DND-41 (cell line): ENCODE measurements around the gene WDR11.
A peak's percentile ranks its signal among the peaks of the same experiment; 100 is the strongest.

Experiments used
- ATAC-seq: fragments of 200-7000 bp; cut with Tn5 transposase; 3 replicates; pipeline ENCODE4 v1.9.1; 2021; ENCODE audit warnings: low read depth; ENCODE audit not compliant: insufficient read depth
- DNase-seq: peaks from one replicate; pipeline ENCODE4 v3.0.0-alpha.2; 2020
- H2AFZ ChIP-seq: 2 replicates; pipeline ENCODE4 v1.6.0; 2012; ENCODE audit warnings: low read depth, low read length
- H3K27ac ChIP-seq: 2 replicates; pipeline ENCODE4 v1.5.1; 2012; ENCODE audit warnings: low read length, inconsistent platforms
- H3K27me3 ChIP-seq: fragments of 200-600 bp; sonication (generic); 2 replicates; pipeline ENCODE4 v1.6.0; 2012; ENCODE audit warnings: low read length, mild to moderate bottlenecking, inconsistent platforms; ENCODE audit not compliant: insufficient read depth, poor library complexity
- H3K36me3 ChIP-seq: 2 replicates; pipeline ENCODE4 v1.5.1; 2012; ENCODE audit warnings: low read length, inconsistent platforms; ENCODE audit not compliant: insufficient read depth
- H3K4me1 ChIP-seq: 2 replicates; pipeline ENCODE4 v1.5.1; 2012; ENCODE audit warnings: mild to moderate bottlenecking, low read length; ENCODE audit not compliant: insufficient read depth
- H3K4me2 ChIP-seq: 2 replicates; pipeline ENCODE4 v1.6.0; 2012; ENCODE audit warnings: mild to moderate bottlenecking, moderate library complexity, low read length, inconsistent platforms; ENCODE audit not compliant: insufficient read depth
- H3K4me3 ChIP-seq, 2 experiments: fragments of 200-600 bp in 1 of 2; shearing (Covaris generic) in 1 of 2; 2 replicates each; pipeline ENCODE4 v1.5.1; 2012 to 2016; ENCODE audit warnings: inconsistent platforms in 2 of 2, low read length in 2 of 2, mild to moderate bottlenecking in 2 of 2, low read depth in 1 of 2, moderate library complexity in 1 of 2
- H3K79me2 ChIP-seq: 2 replicates; pipeline ENCODE4 v1.6.0; 2012; ENCODE audit warnings: low read length, inconsistent platforms; ENCODE audit not compliant: insufficient read depth
- H3K9ac ChIP-seq: 2 replicates; pipeline ENCODE4 v1.6.0; 2012; ENCODE audit warnings: low read depth, mild to moderate bottlenecking, inconsistent platforms, low read length, moderate library complexity
- H3K9me3 ChIP-seq: 2 replicates; pipeline ENCODE4 v1.5.1; 2012; ENCODE audit warnings: low read length, moderate library complexity, mild to moderate bottlenecking, inconsistent platforms; ENCODE audit not compliant: insufficient read depth, severe bottlenecking
- H4K20me1 ChIP-seq: 2 replicates; pipeline ENCODE4 v1.6.0; 2012; ENCODE audit warnings: low read length; ENCODE audit not compliant: insufficient read depth
- CTCF ChIP-seq: IDR thresholded peaks from 2 replicates; pipeline ENCODE4 v1.5.1; 2012; ENCODE audit warnings: borderline replicate concordance, low read length, moderate library complexity, mild to moderate bottlenecking; ENCODE audit not compliant: poor library complexity, severe bottlenecking; ENCODE audit errors: extremely low read depth
- EZH2 ChIP-seq: IDR thresholded peaks from 3 replicates; pipeline ENCODE4 v1.6.1; 2012; ENCODE audit warnings: borderline replicate concordance, low read depth, mild to moderate bottlenecking, moderate library complexity, low read length, inconsistent platforms; ENCODE audit not compliant: severe bottlenecking

Gene WDR11

DNA sequence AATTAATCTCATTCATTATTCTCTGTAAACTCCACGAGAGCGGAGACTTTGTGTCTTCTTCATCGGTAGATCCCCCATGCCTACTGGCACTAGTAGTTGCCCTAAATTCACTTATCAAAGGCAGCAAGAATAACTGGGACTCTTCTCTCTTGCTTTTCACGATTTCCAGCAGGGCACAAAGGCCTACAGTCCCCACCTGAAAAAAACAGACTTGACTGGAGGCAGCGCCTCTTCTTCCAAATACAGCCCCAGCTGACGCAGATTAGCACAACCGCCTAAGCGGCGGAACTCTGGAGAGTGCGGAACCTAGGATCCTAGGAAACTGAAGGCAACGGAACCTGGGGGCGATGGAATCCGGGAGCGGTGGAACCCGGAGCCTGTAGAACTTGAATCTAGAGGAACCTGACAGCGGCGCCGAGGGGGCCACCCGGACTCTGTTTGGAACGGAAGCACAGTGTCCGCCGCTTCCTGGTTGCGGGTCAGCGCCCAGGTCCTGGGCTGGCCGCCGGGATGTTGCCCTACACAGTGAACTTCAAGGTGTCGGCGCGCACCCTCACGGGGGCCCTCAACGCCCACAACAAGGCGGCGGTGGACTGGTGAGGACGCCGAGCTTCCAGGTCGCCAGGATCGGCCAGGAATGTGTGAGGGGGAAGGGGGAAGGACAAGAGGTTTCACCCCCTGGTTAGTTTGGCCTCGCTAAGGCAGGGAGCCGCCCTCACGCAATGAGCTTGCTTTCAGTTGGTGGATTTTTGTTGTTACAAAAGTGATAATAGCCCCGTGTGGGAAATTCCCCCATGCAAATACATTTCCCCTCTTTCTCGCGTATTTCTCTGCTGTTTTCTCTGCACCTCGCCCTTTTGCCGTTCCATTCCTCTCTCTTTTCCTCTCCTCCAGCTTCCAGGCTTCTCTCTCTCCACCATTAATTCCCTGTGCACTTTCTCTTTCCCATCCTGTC is at the start of gene WDR11:
TSS of gene WDR11 (plus strand) at position 452 of the 955 bp plus-strand sequence. CDS start at position 511, 59 bp downstream.
- H3K9me3 ChIP-seq, result no peaks in the 10 kb centered on the region
- H3K4me3 ChIP-seq, result peak within 1 kb of the TSS; percentile 84 to 97
- H3K27me3 ChIP-seq, result no peaks in the 10 kb centered on the region
- peak within 1 kb of the TSS; percentile 86 for H3K9ac ChIP-seq
- DNase-seq, result peak; percentile 84
- H3K27ac ChIP-seq, result peak within 1 kb of the TSS; percentile 85
- H3K4me2 ChIP-seq, result peak within 1 kb of the TSS; percentile 63
- TF ChIP-seq EZH2, result no peak
- no peak for TF ChIP-seq CTCF
- H2AFZ ChIP-seq, result peak within 1 kb of the TSS; percentile 93
- H3K79me2 ChIP-seq, result peaks cover 37% of the 10 kb centered on the region
- H3K36me3 ChIP-seq, result peaks cover 12% of the 10 kb centered on the region
- ATAC-seq, result peak; percentile 97
- H4K20me1 ChIP-seq, result no peaks in the 10 kb centered on the region
- H3K4me1 ChIP-seq, result peaks cover 28% of the 10 kb centered on the region

GRCh38 chr10:120802935-120803334 is 48.2 kb upstream of the WDR11 start:
- TF ChIP-seq EZH2 (no peak), CTCF (no peak)
- ATAC-seq, result no peak

DNA sequence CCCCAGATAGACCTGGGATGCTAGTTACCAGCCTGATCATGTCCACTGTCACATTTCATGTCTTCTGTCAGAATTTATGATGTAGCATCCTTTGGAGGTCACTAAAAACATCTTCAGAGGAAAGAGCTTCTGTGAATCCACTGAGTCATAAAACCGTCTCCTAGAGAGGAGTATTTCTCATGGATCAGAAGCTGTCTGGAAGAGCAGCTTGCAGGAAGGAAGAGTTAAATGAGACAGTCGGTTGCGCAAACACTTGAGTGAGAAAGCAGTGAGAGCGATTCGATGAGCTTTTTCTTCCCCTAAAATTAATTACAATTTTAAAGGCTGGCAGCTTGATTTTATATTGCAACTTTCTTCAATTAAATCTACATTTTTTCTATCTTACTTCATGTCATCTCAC is 47.2 kb upstream of the WDR11 start:
- no peaks in the 10 kb centered on the region for H3K27me3 ChIP-seq
- no peak for TF ChIP-seq CTCF
- no peak for TF ChIP-seq EZH2
- DNase-seq, result no peak

More at GRCh38 chr10:120802935-120803334, 48.2 kb upstream of the WDR11 start:
- Histone ChIP-seq H3K4me3 (no peak overlapping the region), H3K79me2 (no peaks in the 10 kb centered on the region), H3K4me2 (no peak overlapping the region), H3K27me3 (no peaks in the 10 kb centered on the region), H2AFZ (no peak overlapping the region), H3K36me3 (no peaks in the 10 kb centered on the region), H4K20me1 (no peaks in the 10 kb centered on the region), H3K9me3 (no peaks in the 10 kb centered on the region), H3K9ac (no peak overlapping the region), H3K27ac (no peak overlapping the region), H3K4me1 (no peaks in the 10 kb centered on the region)
- DNase-seq, result no peak

More for the DNA sequence above, 47.2 kb upstream of the WDR11 start:
- H3K9me3 ChIP-seq, result no peaks in the 10 kb centered on the region
- no peak overlapping the region for H3K4me2 ChIP-seq
- H3K4me3 ChIP-seq, result no peak overlapping the region
- H3K27ac ChIP-seq, result no peak overlapping the region
- no peak overlapping the region for H2AFZ ChIP-seq
- H3K4me1 ChIP-seq, result no peaks in the 10 kb centered on the region
- ATAC-seq, result no peak
- H3K9ac ChIP-seq, result no peak overlapping the region
- H3K36me3 ChIP-seq, result no peaks in the 10 kb centered on the region
- no peaks in the 10 kb centered on the region for H4K20me1 ChIP-seq
- H3K79me2 ChIP-seq, result no peaks in the 10 kb centered on the region
